ENCODE results near the gene EDIL3.

Gene EDIL3

DNA sequence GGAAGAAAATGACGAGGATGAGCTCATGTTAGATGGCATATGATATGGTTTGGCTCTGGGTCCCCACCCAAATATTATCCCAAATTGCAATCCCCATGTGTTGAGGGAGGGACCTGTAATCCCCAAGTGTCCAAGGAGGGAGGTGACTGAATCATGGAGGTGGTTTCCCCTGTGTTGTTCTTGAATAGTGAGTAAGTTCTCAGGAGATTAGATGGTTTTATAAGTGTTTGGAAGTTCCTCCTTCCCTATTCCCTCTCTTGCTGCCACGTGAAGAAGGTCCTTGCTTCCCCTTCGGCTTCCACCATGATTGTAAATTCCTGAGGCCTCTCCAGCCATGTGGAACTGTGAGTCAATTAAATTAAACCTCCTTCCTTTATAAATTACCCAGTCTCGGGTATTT, 10.1 kb downstream of the EDIL3 start:
- H3K9me3 ChIP-seq (ENCODE audit: severe bottlenecking) = no peaks in the 10 kb centered on the region
- no peak overlapping the region for H3K4me3 ChIP-seq (ENCODE audit: low read depth, low read length)
- no peaks in the 10 kb centered on the region for H3K27me3 ChIP-seq (ENCODE audit: insufficient read depth, low read depth, severe bottlenecking)
- no peak for DNase-seq
- TF ChIP-seq CTCF (IDR thresholded peaks at IDR 0.05; ENCODE audit: low read depth, low read length) = no peak
- no peaks in the 10 kb centered on the region; the same call in 1 of the 2 replicates for H3K36me3 ChIP-seq
- no peak overlapping the region for H3K27ac ChIP-seq

DNA sequence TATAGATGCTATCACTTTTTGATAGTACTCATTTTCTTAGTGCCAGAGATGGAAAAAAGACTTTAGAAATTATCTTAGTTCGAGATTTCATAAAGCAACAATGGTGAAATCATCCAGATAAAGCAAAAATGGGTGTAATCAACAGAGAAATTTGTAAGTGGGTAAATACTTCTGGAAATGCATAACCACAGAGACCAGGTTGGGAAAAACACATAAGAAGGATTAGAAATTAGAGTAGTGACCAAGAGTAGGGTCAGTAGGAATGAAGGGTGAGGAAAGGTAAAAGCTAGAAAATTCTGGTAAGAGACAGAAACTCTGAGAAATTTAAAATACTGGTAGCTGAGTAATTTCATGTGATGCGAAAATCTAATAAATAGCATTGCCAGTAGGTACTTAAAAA, 11.2 kb downstream of the EDIL3 start:
- no peak for TF ChIP-seq CTCF (IDR thresholded peaks at IDR 0.05; ENCODE audit: low read depth, low read length)
- Histone ChIP-seq H3K27me3 (ENCODE audit: insufficient read depth, low read depth, severe bottlenecking) (no peaks in the 10 kb centered on the region), H3K36me3 (no peaks in the 10 kb centered on the region; the same call in 1 of the 2 replicates), H3K27ac (no peak overlapping the region), H3K4me3 (ENCODE audit: low read depth, low read length) (no peak overlapping the region), H3K9me3 (ENCODE audit: severe bottlenecking) (no peaks in the 10 kb centered on the region)
- DNase-seq = no peak

DNA sequence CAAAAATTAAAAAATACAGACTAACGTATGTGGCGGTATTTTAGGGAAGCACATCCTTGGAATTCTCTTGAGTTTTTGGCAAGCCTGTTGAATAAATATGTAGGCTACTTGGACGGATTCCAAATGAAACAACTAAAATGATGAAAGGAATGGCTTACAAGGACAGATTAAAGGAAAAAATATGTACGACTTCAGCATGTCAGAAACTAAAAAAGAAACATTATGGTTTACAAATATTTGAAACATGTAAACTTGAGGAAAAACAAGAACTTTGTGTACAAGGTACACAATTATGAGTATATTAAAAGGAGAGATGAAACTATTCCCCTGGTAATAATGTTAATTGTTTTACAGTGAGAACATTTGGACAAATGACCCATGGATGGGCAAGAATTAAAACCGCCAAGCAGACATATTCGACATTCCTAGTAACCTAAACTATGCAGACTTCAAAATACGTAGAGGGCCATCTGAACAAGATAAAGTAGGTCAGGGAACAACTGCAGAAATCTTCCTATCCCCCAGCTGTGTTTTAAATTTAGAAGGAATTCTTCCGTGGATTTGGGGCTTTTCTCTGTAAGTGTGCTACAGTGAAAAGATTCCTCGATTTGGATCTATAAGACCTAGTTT, 12.5 kb downstream of the EDIL3 start:
- Histone ChIP-seq H3K4me3 (ENCODE audit: low read depth, low read length) (no peak overlapping the region), H3K36me3 (no peaks in the 10 kb centered on the region; the same call in 1 of the 2 replicates), H3K27ac (no peak overlapping the region), H3K9me3 (ENCODE audit: severe bottlenecking) (no peaks in the 10 kb centered on the region), H3K27me3 (ENCODE audit: insufficient read depth, low read depth, severe bottlenecking) (no peaks in the 10 kb centered on the region)
- TF ChIP-seq CTCF (IDR thresholded peaks at IDR 0.05; ENCODE audit: low read depth, low read length) = no peak
- no peak for DNase-seq

DNA sequence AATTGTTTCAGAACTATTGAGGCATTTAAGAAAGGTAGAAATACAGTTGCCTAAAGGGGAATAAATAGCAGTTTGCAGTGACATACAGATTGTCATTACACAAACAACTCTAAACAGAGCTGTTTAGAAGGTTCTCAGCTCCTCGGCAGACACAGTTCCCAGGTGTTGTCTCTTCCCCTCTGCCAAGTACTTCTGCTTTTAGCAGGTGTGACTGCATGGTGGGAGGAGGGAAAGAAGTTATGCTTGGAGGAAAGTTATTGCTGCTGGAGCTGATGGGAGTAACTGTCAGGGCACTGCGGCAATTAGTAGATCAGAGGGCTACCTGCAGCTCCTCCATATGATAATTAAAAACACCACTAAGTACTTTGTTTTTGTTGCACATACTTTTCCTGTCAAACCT, 14.5 kb downstream of the EDIL3 start:
- no peak overlapping the region for H3K4me3 ChIP-seq (ENCODE audit: low read depth, low read length)
- no peak overlapping the region for H3K27ac ChIP-seq
- DNase-seq = no peak
- no peaks in the 10 kb centered on the region for H3K27me3 ChIP-seq (ENCODE audit: insufficient read depth, low read depth, severe bottlenecking)
- no peaks in the 10 kb centered on the region; the same call in 1 of the 2 replicates for H3K36me3 ChIP-seq
- H3K9me3 ChIP-seq (ENCODE audit: severe bottlenecking) = no peaks in the 10 kb centered on the region
- no peak for TF ChIP-seq CTCF (IDR thresholded peaks at IDR 0.05; ENCODE audit: low read depth, low read length)

GRCh38 chr5:84364043-84364442, 20.6 kb downstream of the EDIL3 start:
- H3K27ac ChIP-seq = no peak overlapping the region

More at GRCh38 chr5:84364043-84364442, 20.6 kb downstream of the EDIL3 start:
- H3K9me3 ChIP-seq (ENCODE audit: severe bottlenecking) = no peaks in the 10 kb centered on the region
- H3K36me3 ChIP-seq = no peaks in the 10 kb centered on the region
- no peak for TF ChIP-seq CTCF (IDR thresholded peaks at IDR 0.05; ENCODE audit: low read depth, low read length)
- DNase-seq = no peak
- no peak overlapping the region for H3K4me3 ChIP-seq (ENCODE audit: low read depth, low read length)
- H3K27me3 ChIP-seq (ENCODE audit: insufficient read depth, low read depth, severe bottlenecking) = no peaks in the 10 kb centered on the region

Measured in WERI-Rb-1 (cell line).